ENCODE results near the gene PRUNE2. TPM values are rescaled to one million over a fixed set of nuclear protein-coding genes. Genes with fewer than 3 reads are reported as not detected.

The PRUNE2 gene
- total and polyA plus RNA-seq, 4 donors, result 3.8 to 18.1 (median 7.8) TPM

GRCh38 chr9:76602199-76602598, 303.7 kb downstream of the PRUNE2 start:
- H3K9ac ChIP-seq (ENCODE audit: insufficient read depth in 1 of 2, low read length in 2 of 2), result no peak overlapping the region
- H3K4me1 ChIP-seq (ENCODE audit: control insufficient read depth in 5 of 5, insufficient read depth in 5 of 5, low read length in 5 of 5), result no peaks in the 10 kb centered on the region
- H3K27ac ChIP-seq (ENCODE audit: low read depth in 1 of 2, low read length in 1 of 2), result no peak overlapping the region
- H3K27me3 ChIP-seq (ENCODE audit: control insufficient read depth in 3 of 3, insufficient read depth in 3 of 3, low read length in 2 of 3), result no peaks in the 10 kb centered on the region
- DNase-seq (no peak), ATAC-seq (ENCODE audit: insufficient read depth, low FRiP score) (no peak)
- H3K9me3 ChIP-seq (ENCODE audit: control insufficient read depth in 4 of 4, insufficient read depth in 3 of 4, low read length in 3 of 4), result no peaks in the 10 kb centered on the region
- peaks cover 0 to 2% (median 0%) of the 10 kb centered on the region in 4 donors for H3K36me3 ChIP-seq (ENCODE audit: control insufficient read depth in 4 of 4, insufficient read depth in 4 of 4, low read length in 4 of 4)
- no peak for TF ChIP-seq CTCF (IDR thresholded peaks at IDR 0.05; ENCODE audit: control extremely low read depth, extremely low read depth)
- no peak overlapping the region for H3K4me3 ChIP-seq
- WGBS, 2 donors, result 83 to 93% methylated on average over 1 of the region's 1 CpG

DNA sequence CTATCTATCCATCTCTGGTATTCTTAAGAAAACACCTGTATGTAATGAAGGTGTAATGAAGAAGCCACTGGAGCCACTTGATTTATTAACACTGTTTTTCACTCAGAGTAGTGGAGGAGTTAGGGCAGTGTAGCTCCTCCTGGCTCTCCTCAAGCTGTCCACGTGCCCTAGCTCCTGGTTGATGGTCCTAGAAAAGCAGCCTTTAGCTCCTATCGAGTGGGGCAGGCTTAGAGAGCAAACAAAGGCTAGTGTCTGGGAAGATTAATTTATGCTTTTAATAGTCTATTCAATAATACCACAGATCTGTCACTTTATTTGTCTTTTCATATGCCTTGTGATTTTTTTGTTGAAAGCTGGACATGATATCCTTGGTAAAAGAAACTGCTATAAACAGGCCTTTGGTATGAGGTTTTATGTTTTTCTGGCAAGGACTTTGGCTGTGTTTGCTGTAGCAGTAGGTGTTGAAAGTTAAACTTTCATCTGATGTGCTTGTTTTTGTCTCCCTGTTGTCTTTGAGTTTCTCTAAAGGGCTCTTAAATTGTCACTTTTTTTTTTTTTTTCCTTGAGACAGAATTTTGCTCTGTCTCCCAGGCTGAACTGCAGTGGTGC, 305.8 kb downstream of the PRUNE2 start:
- WGBS, 2 donors, result 64 to 75% methylated on average over 2 of the region's 2 CpGs
- H3K9ac ChIP-seq (ENCODE audit: insufficient read depth in 1 of 2, low read length in 2 of 2), result no peak overlapping the region
- H3K36me3 ChIP-seq (ENCODE audit: control insufficient read depth in 4 of 4, insufficient read depth in 4 of 4, low read length in 4 of 4), result peaks cover 0 to 2% (median 0%) of the 10 kb centered on the region in 4 donors
- no peaks in the 10 kb centered on the region for H3K27me3 ChIP-seq (ENCODE audit: control insufficient read depth in 3 of 3, insufficient read depth in 3 of 3, low read length in 2 of 3)
- DNase-seq (no peak), ATAC-seq (ENCODE audit: insufficient read depth, low FRiP score) (no peak)
- no peaks in the 10 kb centered on the region for H3K9me3 ChIP-seq (ENCODE audit: control insufficient read depth in 4 of 4, insufficient read depth in 3 of 4, low read length in 3 of 4)
- no peak for TF ChIP-seq CTCF (IDR thresholded peaks at IDR 0.05; ENCODE audit: control extremely low read depth, extremely low read depth)
- no peak overlapping the region for H3K27ac ChIP-seq (ENCODE audit: low read depth in 1 of 2, low read length in 1 of 2)
- H3K4me1 ChIP-seq (ENCODE audit: control insufficient read depth in 5 of 5, insufficient read depth in 5 of 5, low read length in 5 of 5), result no peaks in the 10 kb centered on the region
- no peak overlapping the region for H3K4me3 ChIP-seq

DNA sequence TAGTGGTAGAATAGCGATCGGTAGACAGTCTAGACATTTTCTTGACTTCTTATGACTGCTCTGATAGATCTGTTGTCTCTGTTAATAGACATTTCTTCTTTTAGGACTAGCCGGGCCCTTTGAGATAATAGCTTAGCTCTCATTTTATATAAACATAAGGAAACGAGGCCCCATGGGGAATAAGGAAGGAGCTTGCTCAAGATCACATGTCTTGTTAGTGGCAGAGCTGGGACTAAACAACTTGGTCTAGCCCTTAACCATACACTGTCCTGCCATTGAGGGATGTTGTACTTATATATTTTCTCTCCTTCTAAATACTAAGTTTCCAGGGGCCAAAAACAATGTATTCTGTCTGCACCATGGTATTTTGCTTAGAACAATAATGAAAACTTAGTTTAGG, 306.9 kb downstream of the PRUNE2 start:
- TF ChIP-seq CTCF (IDR thresholded peaks at IDR 0.05; ENCODE audit: control extremely low read depth, extremely low read depth), result no peak
- DNase-seq (no peak), ATAC-seq (ENCODE audit: insufficient read depth, low FRiP score) (no peak)
- H3K36me3 ChIP-seq (ENCODE audit: control insufficient read depth in 4 of 4, insufficient read depth in 4 of 4, low read length in 4 of 4), result peaks cover 0 to 2% (median 0%) of the 10 kb centered on the region in 4 donors
- H3K27me3 ChIP-seq (ENCODE audit: control insufficient read depth in 3 of 3, insufficient read depth in 3 of 3, low read length in 2 of 3), result no peaks in the 10 kb centered on the region
- no peak overlapping the region for H3K9ac ChIP-seq (ENCODE audit: insufficient read depth in 1 of 2, low read length in 2 of 2)
- H3K4me3 ChIP-seq, result no peak overlapping the region
- H3K4me1 ChIP-seq (ENCODE audit: control insufficient read depth in 5 of 5, insufficient read depth in 5 of 5, low read length in 5 of 5), result no peaks in the 10 kb centered on the region
- WGBS, 2 donors, result 70 to 73% methylated on average over 4 of the region's 4 CpGs
- no peak overlapping the region for H3K27ac ChIP-seq (ENCODE audit: low read depth in 1 of 2, low read length in 1 of 2)
- H3K9me3 ChIP-seq (ENCODE audit: control insufficient read depth in 4 of 4, insufficient read depth in 3 of 4, low read length in 3 of 4), result no peaks in the 10 kb centered on the region

GRCh38 chr9:76595645-76596044, 310.3 kb downstream of the PRUNE2 start:
- no peaks in the 10 kb centered on the region for H3K36me3 ChIP-seq (ENCODE audit: control insufficient read depth in 4 of 4, insufficient read depth in 4 of 4, low read length in 4 of 4)
- DNase-seq, result no peak
- TF ChIP-seq CTCF (IDR thresholded peaks at IDR 0.05; ENCODE audit: control extremely low read depth, extremely low read depth), result no peak
- no peak overlapping the region for H3K27ac ChIP-seq (ENCODE audit: low read depth in 1 of 2, low read length in 1 of 2)
- H3K9ac ChIP-seq (ENCODE audit: insufficient read depth in 1 of 2, low read length in 2 of 2), result no peak overlapping the region
- peak; percentile 76 for ATAC-seq (ENCODE audit: insufficient read depth, low FRiP score)
- H3K9me3 ChIP-seq (ENCODE audit: control insufficient read depth in 4 of 4, insufficient read depth in 3 of 4, low read length in 3 of 4), result no peaks in the 10 kb centered on the region
- WGBS, 2 donors, result 56% methylated on average over 3 of the region's 3 CpGs
- H3K4me3 ChIP-seq, result no peak overlapping the region
- no peaks in the 10 kb centered on the region for H3K27me3 ChIP-seq (ENCODE audit: control insufficient read depth in 3 of 3, insufficient read depth in 3 of 3, low read length in 2 of 3)
- H3K4me1 ChIP-seq (ENCODE audit: control insufficient read depth in 5 of 5, insufficient read depth in 5 of 5, low read length in 5 of 5), result peaks cover 0 to 12% (median 0%) of the 10 kb centered on the region in 5 donors
